Lung (tissue), 12 donors: ENCODE measurements around the gene THEM4. TPM values are rescaled to one million over a fixed set of nuclear protein-coding genes. Genes with fewer than 3 reads are reported as not detected.
A peak's percentile ranks its signal among the peaks of the same experiment; 100 is the strongest.

Experiments used
- ATAC-seq: fragments of 200-7000 bp; cut with Tn5 transposase; one replicate; pipeline ENCODE4 v1.9.1; 2020; ENCODE audit warnings: moderate number of reproducible peaks; ENCODE audit not compliant: insufficient read depth, low FRiP score
- DNase-seq, 3 donors: peaks; one replicate each; pipeline ENCODE4 v3.0.0-alpha.2; 2013 to 2017
- H3K27ac ChIP-seq, 2 donors: one replicate each; pipeline ENCODE4 v1.5.1; 2013; ENCODE audit warnings: mild to moderate bottlenecking in 2 of 2, moderate library complexity in 2 of 2, control low read depth in 1 of 2, inconsistent platforms in 1 of 2, low read depth in 1 of 2, low read length in 1 of 2
- H3K27me3 ChIP-seq, 3 donors: one replicate each; pipeline ENCODE4 v1.5.1; 2013; ENCODE audit warnings: low read length in 2 of 3; ENCODE audit not compliant: control insufficient read depth in 3 of 3, insufficient read depth in 3 of 3
- H3K36me3 ChIP-seq, 4 donors: one replicate each; pipeline ENCODE4 v1.5.1; 2013; ENCODE audit warnings: low read length in 4 of 4, mild to moderate bottlenecking in 1 of 4, moderate library complexity in 1 of 4; ENCODE audit not compliant: control insufficient read depth in 4 of 4, insufficient read depth in 4 of 4
- H3K4me1 ChIP-seq, 5 donors: one replicate each; pipeline ENCODE4 v1.5.1; 2013; ENCODE audit warnings: low read length in 5 of 5, mild to moderate bottlenecking in 2 of 5, moderate library complexity in 1 of 5; ENCODE audit not compliant: control insufficient read depth in 5 of 5, insufficient read depth in 5 of 5
- H3K4me3 ChIP-seq: one replicate; pipeline ENCODE4 v1.5.1; 2013; ENCODE audit warnings: mild to moderate bottlenecking, control low read depth, moderate library complexity
- H3K9ac ChIP-seq, 2 donors: one replicate each; pipeline ENCODE4 v1.5.1; 2013; ENCODE audit warnings: low read length in 2 of 2, control low read depth in 1 of 2; ENCODE audit not compliant: insufficient read depth in 1 of 2
- H3K9me3 ChIP-seq, 4 donors: one replicate each; pipeline ENCODE4 v1.5.1; 2013; ENCODE audit warnings: low read length in 3 of 4, mild to moderate bottlenecking in 1 of 4, moderate library complexity in 1 of 4; ENCODE audit not compliant: control insufficient read depth in 4 of 4, insufficient read depth in 3 of 4
- CTCF ChIP-seq: IDR thresholded peaks from 2 replicates; pipeline ENCODE4 v1.5.1; 2012; ENCODE audit warnings: mild to moderate bottlenecking; ENCODE audit errors: control extremely low read depth, extremely low read depth
- WGBS, 2 donors: extraction: QIAGEN DNeasy Blood & Tissue Kit; methylation state at CpG; one replicate each; pipeline ENCODE4 v1.1.7; 2013; 5-methylcytosine and 5-hydroxymethylcytosine counted together
- polyA plus RNA-seq, 2 donors: library from polyadenylated mRNA; stranded (reverse); fragments of 200-250 nt; gene quantifications; one replicate each; pipeline ENCODE4 v1.2.1, GENCODE V29; 2013
- total RNA-seq, 2 donors: library from RNA; depleted of rRNA in 1 of 2; stranded (reverse); fragments of >200 nt in 1 of 2; gene quantifications; one replicate each; pipeline ENCODE4 v1.2.1, GENCODE V29; 2014 to 2021
- donor health status: control.
- donor health status: control.
- donor health status: Bipolar disorder and iron deficiency.
- donor health status: healthy.
- donor health status: DM: yes; HTN: yes; CAD: no.

The THEM4 gene
- total and polyA plus RNA-seq, 4 donors, result 10.3 to 15.7 (median 13.6) TPM

- DNase-seq (no peak), ATAC-seq (no peak)
- TF ChIP-seq CTCF, result no peak
- H3K27me3 ChIP-seq, result peaks cover 0 to 16% (median 15%) of the 10 kb centered on the region in 3 donors
- H3K4me1 ChIP-seq, result peaks cover 0 to 30% (median 19%) of the 10 kb centered on the region in 5 donors
- H3K36me3 ChIP-seq, result no peaks in the 10 kb centered on the region
- H3K9ac ChIP-seq, result no peak overlapping the region
- no peak overlapping the region for H3K4me3 ChIP-seq
- H3K27ac ChIP-seq, result no peak overlapping the region
- H3K9me3 ChIP-seq, result no peaks in the 10 kb centered on the region
- WGBS, 2 donors, result 85 to 91% methylated on average over 7 to 8 of the region's 8 CpGs
These were observed 76.0 kb downstream of the THEM4 start for GRCh38 chr1:151833172-151833900.

- Histone ChIP-seq H3K9ac (no peak overlapping the region), H3K9me3 (no peaks in the 10 kb centered on the region), H3K4me1 (peaks cover 0 to 27% (median 17%) of the 10 kb centered on the region in 5 donors), H3K27me3 (peaks cover 0 to 12% (median 11%) of the 10 kb centered on the region in 3 donors), H3K27ac (peak overlapping the region in 1 of 2 donors; percentile 44), H3K4me3 (no peak overlapping the region), H3K36me3 (no peaks in the 10 kb centered on the region)
- 51 to 62% methylated on average over 10 of the region's 10 CpGs for WGBS, 2 donors
- peak; percentile 60 to 86 (median 63) for DNase-seq
- TF ChIP-seq CTCF, result no peak
- ATAC-seq, result peak; percentile 10
These were observed 76.9 kb downstream of the THEM4 start for GRCh38 chr1:151832318-151832980.

GRCh38 chr1:151831605-151832004, 77.7 kb downstream of the THEM4 start, which contains the start of gene RORC:
RORC (minus strand) TSS chr1:151831802; CDS start chr1:151831764, 38 bp downstream.
- Histone ChIP-seq H3K36me3 (no peaks in the 10 kb centered on the region), H3K27ac (peak within 1 kb of the TSS; percentile 73 to 81), H3K27me3 (peaks cover 0 to 4% (median 3%) of the 10 kb centered on the region in 3 donors), H3K4me3 (peak within 1 kb of the TSS; percentile 26), H3K9me3 (no peaks in the 10 kb centered on the region), H3K9ac (peak within 1 kb of the TSS in 1 of 2 donors; percentile 32), H3K4me1 (peaks cover 0 to 27% (median 12%) of the 10 kb centered on the region in 5 donors)
- no peak for TF ChIP-seq CTCF
- 61 to 71% methylated on average over 5 of the region's 5 CpGs for WGBS, 2 donors
- DNase-seq (no peak), ATAC-seq (peak; percentile 45)
